Skeletal muscle satellite cell (primary cell): ENCODE results near the gene DHX30.

Experiments used
- H3K27me3 ChIP-seq: 2 replicates; pipeline ENCODE4 v1.7.0; 2013; ENCODE audit warnings: low read length; ENCODE audit not compliant: control insufficient read depth, insufficient read depth
- H3K36me3 ChIP-seq: 2 replicates; pipeline ENCODE4 v1.7.0; 2013; ENCODE audit warnings: mild to moderate bottlenecking, control low read depth, low read length; ENCODE audit not compliant: insufficient read depth
- H3K4me1 ChIP-seq: 2 replicates; pipeline ENCODE4 v1.7.0; 2013; ENCODE audit warnings: low read length; ENCODE audit not compliant: control insufficient read depth, insufficient read depth
- H3K4me2 ChIP-seq: 2 replicates; pipeline ENCODE4 v1.7.0; 2013; ENCODE audit warnings: mild to moderate bottlenecking, low read length
- H3K4me3 ChIP-seq: 2 replicates; pipeline ENCODE4 v1.7.0; 2013; ENCODE audit warnings: low read length
- H3K9ac ChIP-seq: 2 replicates; pipeline ENCODE4 v1.7.0; 2013; ENCODE audit warnings: mild to moderate bottlenecking, low read depth, low read length, moderate library complexity
- H3K9me3 ChIP-seq: replicated peaks from 2 replicates; pipeline ENCODE4 v1.7.0; 2013; ENCODE audit warnings: mild to moderate bottlenecking, control low read depth, low read length

The DHX30 gene

DNA sequence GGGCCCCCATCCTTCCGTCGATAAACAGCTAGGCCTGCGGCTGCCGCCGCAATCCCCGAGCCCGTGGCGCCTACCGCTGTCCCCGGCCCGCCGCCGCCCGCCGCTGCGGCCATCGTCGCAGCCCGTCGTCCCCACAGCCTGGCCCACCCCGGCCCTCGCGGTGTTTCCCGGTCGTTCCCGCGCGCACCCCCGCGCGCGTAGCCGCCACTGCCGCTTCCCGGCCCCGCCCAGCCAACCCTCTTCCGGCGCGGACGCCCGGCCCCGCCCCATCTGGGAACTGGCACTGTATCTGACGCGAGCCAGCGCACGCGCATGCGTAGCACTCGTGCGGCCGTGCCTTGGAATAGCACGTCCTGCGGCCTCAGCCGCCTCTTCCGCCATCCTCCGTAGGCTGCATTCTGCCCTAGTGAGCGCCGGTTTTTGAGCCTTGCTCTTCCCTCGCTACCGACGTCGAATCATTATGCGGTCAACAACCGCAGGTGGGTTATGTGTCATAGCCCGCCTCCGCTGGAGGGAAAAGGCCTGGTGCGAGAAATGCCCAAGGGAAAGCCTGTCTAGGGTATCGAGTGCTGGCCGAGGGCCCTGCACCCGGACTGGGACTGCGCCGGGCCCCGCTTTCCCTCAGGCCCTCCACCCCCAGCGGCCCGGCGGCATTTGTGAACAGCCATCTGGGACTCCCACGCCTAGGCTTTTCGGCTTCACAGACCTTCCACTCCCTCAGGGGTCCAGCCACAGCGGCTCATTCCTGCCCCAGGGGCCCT is 21.1 kb upstream of the DHX30 start, which contains the start of gene SMARCC1:
Gene SMARCC1 (minus strand): TSS at position 209 of the 761 bp plus-strand sequence. CDS start 96 bp downstream, at position 113.
- no peaks in the 10 kb centered on the region for H3K36me3 ChIP-seq
- peak within 1 kb of the TSS; percentile 78 for H3K4me3 ChIP-seq
- no peaks in the 10 kb centered on the region for H3K27me3 ChIP-seq

DNA sequence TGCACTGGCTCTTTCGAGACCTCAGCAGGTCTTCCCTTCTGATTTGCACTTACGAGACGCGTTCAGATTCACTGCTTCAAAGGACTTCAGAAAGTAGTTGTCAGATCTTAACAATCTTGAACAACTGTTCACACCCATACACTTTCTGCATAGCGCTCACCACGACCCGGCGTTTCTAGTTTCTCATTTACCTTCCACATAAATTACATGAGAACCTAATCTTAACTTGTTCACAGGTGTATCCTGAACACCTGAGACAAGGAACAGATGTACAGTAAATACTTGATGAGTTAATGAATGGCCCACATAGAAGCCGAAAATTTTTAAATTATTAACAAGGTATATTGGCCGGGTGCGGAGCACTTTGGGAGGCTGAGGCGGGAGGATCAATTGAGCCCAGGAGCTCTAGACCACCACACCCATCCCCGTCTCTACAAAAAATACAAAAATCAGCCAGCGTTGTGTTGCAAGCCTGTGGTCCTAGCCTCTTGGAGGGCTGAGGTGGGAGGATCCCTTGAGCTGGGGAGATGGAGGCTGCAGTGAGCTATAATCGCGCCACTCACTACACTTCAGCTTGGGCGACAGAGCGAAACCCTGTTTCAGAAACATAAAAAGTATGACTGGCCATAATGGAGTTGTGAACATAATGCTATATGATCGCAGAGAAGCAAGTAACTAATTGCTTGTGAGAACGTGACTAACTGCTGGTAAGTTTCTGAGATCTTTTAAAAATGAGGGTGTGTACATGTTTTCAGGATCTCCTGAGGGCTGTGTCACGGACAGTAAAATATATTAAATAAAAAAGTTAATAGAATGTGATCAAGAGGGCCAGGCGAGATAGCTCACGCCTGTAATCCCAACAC is 20.3 kb upstream of the DHX30 start:
- peak overlapping the region; percentile 78 for H3K4me3 ChIP-seq
- H3K4me2 ChIP-seq: peak overlapping the region; percentile 92
- H3K9ac ChIP-seq: peak overlapping the region; percentile 95
- no peaks in the 10 kb centered on the region for H3K27me3 ChIP-seq
- no peaks in the 10 kb centered on the region for H3K36me3 ChIP-seq
- no peaks in the 10 kb centered on the region for H3K9me3 ChIP-seq
- H3K4me1 ChIP-seq: peaks cover 13% of the 10 kb centered on the region

More for the DNA sequence above, 21.1 kb upstream of the DHX30 start, which contains the start of gene SMARCC1:
- H3K4me2 ChIP-seq: peak within 1 kb of the TSS; percentile 92
- no peaks in the 10 kb centered on the region for H3K9me3 ChIP-seq
- peak within 1 kb of the TSS; percentile 95 for H3K9ac ChIP-seq
- peaks cover 13% of the 10 kb centered on the region for H3K4me1 ChIP-seq

DNA sequence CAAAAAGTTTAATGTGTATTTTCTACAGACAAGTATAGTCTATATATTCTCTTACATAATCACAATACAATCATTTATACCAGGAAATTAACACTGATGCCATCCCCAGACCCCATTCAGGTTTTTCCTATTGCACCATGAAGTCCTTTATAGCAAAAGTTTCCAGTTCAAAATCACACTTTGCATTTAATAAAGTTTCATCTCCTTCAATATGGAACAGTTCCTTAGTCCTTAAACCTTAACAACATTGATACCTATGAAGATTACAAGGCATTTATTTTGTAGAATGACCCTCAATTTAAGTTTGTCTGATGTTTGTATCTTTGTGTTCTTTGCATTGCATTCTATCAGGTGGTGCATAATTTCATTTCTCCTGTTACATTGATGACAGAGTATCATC is 19.3 kb upstream of the DHX30 start:
- Histone ChIP-seq H3K9me3 (no peaks in the 10 kb centered on the region), H3K27me3 (no peaks in the 10 kb centered on the region), H3K36me3 (no peaks in the 10 kb centered on the region), H3K4me1 (peaks cover 13% of the 10 kb centered on the region), H3K4me3 (no peak overlapping the region), H3K9ac (no peak overlapping the region), H3K4me2 (no peak overlapping the region)

DNA sequence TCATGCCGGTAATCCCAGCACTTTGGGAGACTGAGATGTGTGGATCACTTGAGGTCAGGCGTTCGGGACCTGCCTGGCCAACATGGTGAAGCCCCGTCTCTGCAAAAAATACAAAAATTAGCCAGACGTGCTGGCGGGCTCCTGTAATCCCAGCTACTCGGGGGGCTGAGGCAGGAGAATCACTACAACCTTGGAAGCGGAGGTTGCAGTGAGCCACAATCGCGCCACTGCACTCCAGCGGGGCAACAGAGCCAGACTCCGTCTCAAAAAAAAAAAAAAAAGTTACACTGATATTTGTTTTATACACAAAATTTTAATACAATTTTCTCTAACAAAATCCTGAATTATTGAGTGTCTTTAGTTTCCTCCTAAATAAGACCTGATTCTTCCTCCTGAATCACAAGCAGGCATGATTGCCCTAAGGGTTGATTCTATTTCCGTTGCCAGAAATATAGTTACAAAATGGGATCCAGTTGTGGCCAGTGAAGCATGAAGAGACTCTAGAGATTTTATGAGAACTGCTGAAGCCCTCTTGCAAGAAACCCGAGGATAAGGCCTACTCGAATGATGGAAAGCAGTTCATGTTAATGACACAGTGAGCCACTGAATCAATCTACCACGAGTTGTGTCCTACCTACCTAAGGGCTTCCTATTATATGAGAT is 11.6 kb upstream of the DHX30 start:
- H3K9me3 ChIP-seq: no peaks in the 10 kb centered on the region
- no peak overlapping the region for H3K4me2 ChIP-seq
- H3K36me3 ChIP-seq: no peaks in the 10 kb centered on the region
- no peaks in the 10 kb centered on the region for H3K4me1 ChIP-seq
- no peaks in the 10 kb centered on the region for H3K27me3 ChIP-seq
- H3K4me3 ChIP-seq: no peak overlapping the region
- no peak overlapping the region for H3K9ac ChIP-seq

DNA sequence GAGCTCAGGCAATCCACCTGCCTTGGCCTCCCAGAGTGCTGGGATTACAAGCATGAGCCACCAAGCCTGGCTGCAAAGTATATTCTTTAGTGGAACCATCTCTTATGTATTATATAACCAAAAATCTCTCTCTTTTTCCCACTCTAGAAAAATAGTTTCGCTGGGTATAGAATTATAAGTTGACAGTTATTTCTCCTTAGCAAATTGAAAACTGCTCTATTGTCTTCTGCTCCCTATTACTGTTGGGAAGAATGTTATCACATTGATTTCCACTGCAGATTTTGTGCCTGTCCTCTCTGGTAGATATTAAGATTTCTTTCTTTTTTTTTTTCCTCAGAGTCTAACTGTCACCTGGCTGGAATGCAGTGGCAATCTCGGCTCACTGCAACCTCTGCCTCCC is 10.2 kb upstream of the DHX30 start:
- Histone ChIP-seq H3K4me1 (no peaks in the 10 kb centered on the region), H3K4me3 (no peak overlapping the region), H3K4me2 (no peak overlapping the region), H3K9ac (no peak overlapping the region), H3K27me3 (no peaks in the 10 kb centered on the region), H3K9me3 (no peaks in the 10 kb centered on the region), H3K36me3 (no peaks in the 10 kb centered on the region)

DNA sequence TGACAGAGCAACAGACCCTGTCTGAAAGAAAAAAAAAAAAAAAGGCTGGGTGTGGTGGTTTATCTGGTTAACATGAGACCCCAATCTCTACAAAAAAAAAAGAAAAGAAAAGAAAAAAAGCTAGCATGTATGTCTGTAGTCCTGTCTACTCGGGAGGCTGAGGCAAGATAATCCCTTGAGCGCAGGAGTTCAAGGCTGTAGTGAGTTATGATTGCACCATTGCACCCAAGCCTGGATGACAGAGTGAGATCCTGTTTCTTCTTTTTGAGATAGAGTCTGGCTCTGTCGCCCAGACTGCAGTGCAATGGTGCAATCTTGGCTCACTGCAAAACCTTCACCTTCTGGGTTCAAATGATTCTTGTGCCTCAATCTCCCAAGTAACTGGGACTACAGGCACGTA is 8.4 kb upstream of the DHX30 start:
- H3K4me3 ChIP-seq: no peak overlapping the region
- no peaks in the 10 kb centered on the region for H3K36me3 ChIP-seq
- no peaks in the 10 kb centered on the region for H3K4me1 ChIP-seq
- no peak overlapping the region for H3K4me2 ChIP-seq
- no peaks in the 10 kb centered on the region for H3K9me3 ChIP-seq
- H3K27me3 ChIP-seq: no peaks in the 10 kb centered on the region
- H3K9ac ChIP-seq: no peak overlapping the region

DNA sequence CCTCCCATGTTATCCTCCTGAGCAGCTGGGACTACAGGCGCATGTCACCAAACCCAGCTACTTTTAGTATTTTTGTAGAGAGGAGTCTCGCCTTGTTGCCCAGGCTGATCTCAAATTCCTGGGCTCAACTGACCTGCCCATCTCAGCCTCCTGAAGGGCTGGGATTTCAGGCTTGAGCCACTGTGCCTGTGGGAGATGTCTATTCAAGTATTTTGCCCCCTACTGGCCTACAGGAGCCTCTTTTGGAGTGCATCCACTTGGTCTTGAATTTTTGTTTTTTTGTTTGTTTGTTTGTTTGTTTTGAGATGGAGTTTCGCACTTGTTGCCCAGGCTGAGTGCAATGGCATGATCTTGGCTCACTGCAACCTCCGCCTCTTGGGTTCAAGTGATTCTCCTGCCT is 3.2 kb upstream of the DHX30 start:
- no peak overlapping the region for H3K4me3 ChIP-seq
- no peaks in the 10 kb centered on the region for H3K36me3 ChIP-seq
- no peaks in the 10 kb centered on the region for H3K9me3 ChIP-seq
- no peaks in the 10 kb centered on the region for H3K27me3 ChIP-seq
- H3K4me2 ChIP-seq: no peak overlapping the region
- peaks cover 11% of the 10 kb centered on the region for H3K4me1 ChIP-seq
- no peak overlapping the region for H3K9ac ChIP-seq

DNA sequence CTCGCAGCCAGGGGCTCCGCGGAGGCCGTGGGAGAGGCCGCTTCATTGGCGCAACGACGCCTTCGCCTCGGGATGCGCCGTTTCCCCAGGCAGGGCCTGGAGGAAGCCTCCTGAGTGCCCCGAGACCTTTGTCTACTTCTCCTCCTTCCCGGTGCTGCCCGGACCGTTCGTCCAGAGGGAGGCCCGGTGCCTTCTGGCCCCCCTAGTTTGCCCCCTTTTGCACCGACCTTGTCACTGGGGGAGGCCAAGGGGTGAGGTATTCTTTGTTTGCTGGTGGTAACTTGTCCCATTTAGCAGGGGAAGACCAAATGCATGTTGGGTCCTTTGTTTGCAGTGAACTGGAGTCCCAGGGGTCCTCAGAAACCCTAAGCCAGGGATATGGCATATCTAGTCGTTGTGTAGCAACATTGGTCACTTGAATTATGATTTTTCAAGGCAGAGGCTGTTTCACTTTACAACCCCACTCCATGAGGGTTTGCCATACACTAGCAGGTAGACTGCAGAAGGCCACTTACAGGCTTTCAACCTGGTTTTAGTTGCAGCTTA is 615 bp downstream of the DHX30 start:
- H3K9ac ChIP-seq: peak overlapping the region; percentile 86
- H3K36me3 ChIP-seq: no peaks in the 10 kb centered on the region
- H3K4me2 ChIP-seq: peak overlapping the region; percentile 86
- no peaks in the 10 kb centered on the region for H3K9me3 ChIP-seq
- no peaks in the 10 kb centered on the region for H3K27me3 ChIP-seq
- H3K4me3 ChIP-seq: peak overlapping the region; percentile 77
- H3K4me1 ChIP-seq: peaks cover 11% of the 10 kb centered on the region

DNA sequence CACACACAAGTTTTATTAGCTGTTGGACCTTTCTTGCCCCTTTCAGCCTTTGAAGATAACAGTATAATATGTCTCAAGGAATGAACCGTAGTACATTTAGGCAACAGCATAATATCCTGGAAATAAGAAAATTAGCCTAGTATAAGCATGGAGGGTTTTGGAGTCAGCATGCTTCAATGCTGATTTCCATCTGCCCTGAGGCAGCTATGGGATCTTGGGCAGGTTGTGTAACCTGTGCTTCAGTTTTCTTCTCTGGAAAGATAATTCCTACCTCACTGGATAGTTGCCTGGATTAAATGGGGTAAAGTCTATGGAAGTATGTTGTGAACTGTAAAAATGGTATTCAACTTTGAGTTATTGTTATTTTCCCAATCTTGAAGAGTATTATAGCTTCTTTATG is 1.6 kb downstream of the DHX30 start:
- no peak overlapping the region for H3K4me2 ChIP-seq
- H3K4me3 ChIP-seq: no peak overlapping the region
- H3K4me1 ChIP-seq: peaks cover 11% of the 10 kb centered on the region
- H3K9me3 ChIP-seq: no peaks in the 10 kb centered on the region
- no peaks in the 10 kb centered on the region for H3K36me3 ChIP-seq
- no peak overlapping the region for H3K9ac ChIP-seq
- H3K27me3 ChIP-seq: no peaks in the 10 kb centered on the region

DNA sequence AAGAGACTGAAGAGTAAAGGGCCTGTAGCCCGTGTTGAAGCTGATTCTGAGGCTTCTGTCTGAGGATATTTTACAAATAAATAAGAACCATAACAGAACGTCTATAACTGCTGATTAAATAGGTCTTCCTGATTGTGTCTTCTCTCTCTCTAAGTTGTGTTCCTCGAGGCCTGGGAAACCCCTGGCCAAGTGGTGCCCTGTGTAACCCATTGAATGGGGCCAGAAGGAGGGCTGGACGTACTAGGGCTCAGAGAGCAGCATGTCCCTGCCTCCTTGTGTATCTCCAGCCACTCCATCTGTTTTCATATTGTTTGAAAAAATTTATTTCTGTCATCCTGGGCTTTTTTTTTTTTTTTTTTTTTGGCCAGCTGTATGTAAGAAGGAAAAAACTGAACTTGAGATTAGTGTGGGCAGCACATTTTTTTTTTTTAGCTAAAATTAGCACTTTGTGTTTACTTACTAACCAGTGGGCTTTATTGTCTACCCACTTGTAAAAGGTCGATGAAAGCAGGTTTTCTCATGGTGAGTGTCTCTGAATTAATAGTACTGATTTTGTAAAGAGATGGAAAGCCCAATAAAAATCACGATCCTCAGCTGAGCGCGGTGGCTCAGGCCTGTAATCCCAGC is 10.7 kb downstream of the DHX30 start:
- no peak overlapping the region for H3K9ac ChIP-seq
- H3K4me1 ChIP-seq: no peaks in the 10 kb centered on the region
- H3K4me2 ChIP-seq: no peak overlapping the region
- H3K4me3 ChIP-seq: no peak overlapping the region
- H3K36me3 ChIP-seq: peaks cover 22% of the 10 kb centered on the region
- H3K9me3 ChIP-seq: no peaks in the 10 kb centered on the region
- no peaks in the 10 kb centered on the region for H3K27me3 ChIP-seq

DNA sequence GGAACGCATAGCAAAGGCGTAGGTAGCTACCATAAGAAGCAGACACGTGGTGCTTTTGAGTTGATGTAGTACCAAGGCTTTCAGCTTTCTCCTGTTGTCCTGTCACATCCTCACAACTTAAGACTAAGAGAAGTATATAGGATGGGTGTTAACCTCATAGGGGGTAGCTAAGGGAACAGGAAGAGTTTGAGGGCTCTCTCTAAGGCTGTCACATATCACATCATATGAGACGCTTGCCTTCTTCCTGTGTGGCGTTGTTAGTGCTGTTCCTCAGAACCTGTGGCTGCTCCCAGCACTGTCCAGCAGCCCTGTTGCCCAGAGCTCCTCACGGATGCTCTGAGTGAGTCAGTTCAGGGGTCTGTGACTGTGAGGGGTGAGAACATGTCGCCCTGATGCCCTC is 14.7 kb downstream of the DHX30 start:
- Histone ChIP-seq H3K9me3 (no peaks in the 10 kb centered on the region), H3K36me3 (peaks cover 14% of the 10 kb centered on the region), H3K9ac (no peak overlapping the region), H3K4me2 (no peak overlapping the region), H3K4me3 (no peak overlapping the region), H3K27me3 (no peaks in the 10 kb centered on the region), H3K4me1 (no peaks in the 10 kb centered on the region)
